ENCODE measurements around the gene WNT9A.

WNT9A gene

GRCh38 chr1:227945891-227946623 is 1.7 kb downstream of the WNT9A start:
- POLR2A ChIA-PET, result interaction anchor here (0.7 to 3.5 kb wide), 2 partner anchors 152 to 171 kb away, joined by 3 to 12 read pairs; no protein-coding TSS in a partner anchor
- no peak for TF ChIP-seq CTCF (IDR thresholded peaks at IDR 0.05; ENCODE audit: insufficient read depth, low read length, missing control alignments)
- H3K4me3 ChIP-seq (ENCODE audit: low read depth, low read length), result peak overlapping the region; percentile 60
- no peak for DNase-seq (ENCODE audit: low read depth, low spot score)
- CTCF ChIA-PET, result interaction anchor here (0.8 to 5.3 kb wide), 10 partner anchors 8 to 465 kb away, joined by 3 to 121 read pairs (median 4); partner anchors contain the start of gene JMJD4

GRCh38 chr1:227944931-227945890 is 2.5 kb downstream of the WNT9A start:
- no peak for TF ChIP-seq CTCF (IDR thresholded peaks at IDR 0.05; ENCODE audit: insufficient read depth, low read length, missing control alignments)
- no peak overlapping the region for H3K4me3 ChIP-seq (ENCODE audit: low read depth, low read length)
- POLR2A ChIA-PET, result interaction anchor here (0.7 to 3.5 kb wide), 2 partner anchors 151 to 170 kb away, joined by 3 to 12 read pairs; no protein-coding TSS in a partner anchor

GRCh38 chr1:227944090-227944930 is 3.4 kb downstream of the WNT9A start:
- DNase-seq (ENCODE audit: low read depth, low spot score), result no peak
- POLR2A ChIA-PET, result no interaction called here
- CTCF ChIA-PET, result interaction anchor here (1.0 to 5.3 kb wide), 2 partner anchors 182 to 462 kb away, joined by 3 to 121 read pairs; no protein-coding TSS in a partner anchor
- TF ChIP-seq CTCF (IDR thresholded peaks at IDR 0.05; ENCODE audit: insufficient read depth, low read length, missing control alignments), result no peak
- no peak overlapping the region for H3K4me3 ChIP-seq (ENCODE audit: low read depth, low read length)

More at GRCh38 chr1:227944931-227945890, 2.5 kb downstream of the WNT9A start:
- CTCF ChIA-PET, result interaction anchor here (0.8 to 5.3 kb wide), 9 partner anchors 9 to 465 kb away, joined by 3 to 121 read pairs (median 3); partner anchors contain the start of gene JMJD4
- no peak for DNase-seq (ENCODE audit: low read depth, low spot score)

GRCh38 chr1:227943381-227944089 is 4.2 kb downstream of the WNT9A start:
- no peak overlapping the region for H3K4me3 ChIP-seq (ENCODE audit: low read depth, low read length)
- ChIA-PET CTCF (interaction anchor here (1.0 to 5.3 kb wide), 4 partner anchors 9 to 213 kb away, joined by 3 to 121 read pairs (median 4); no protein-coding TSS in a partner anchor), POLR2A (no interaction called here)
- no peak for TF ChIP-seq CTCF (IDR thresholded peaks at IDR 0.05; ENCODE audit: insufficient read depth, low read length, missing control alignments)
- DNase-seq (ENCODE audit: low read depth, low spot score), result no peak

GRCh38 chr1:227942716-227943261 is 4.9 kb downstream of the WNT9A start:
- POLR2A ChIA-PET, result no interaction called here
- DNase-seq (ENCODE audit: low read depth, low spot score), result no peak
- no peak for TF ChIP-seq CTCF (IDR thresholded peaks at IDR 0.05; ENCODE audit: insufficient read depth, low read length, missing control alignments)
- H3K4me3 ChIP-seq (ENCODE audit: low read depth, low read length), result no peak overlapping the region
- CTCF ChIA-PET, result interaction anchor here (1.0 to 1.4 kb wide), 3 partner anchors 9 to 212 kb away, joined by 3 to 5 read pairs (median 4); no protein-coding TSS in a partner anchor
